H1 (cell line): ENCODE results near the gene WDR91. TPM values are rescaled to one million over a fixed set of nuclear protein-coding genes. Genes with fewer than 3 reads are reported as not detected.

Experiments used
- CTCF ChIA-PET: fragments of 300-600 bp; sonication (Branson Sonifier 250); formaldehyde crosslinking; loops from one replicate; lab custom pipeline; 2021; ENCODE audit not compliant: partially characterized antibody; lab: Charles Lee
- POLR2A ChIA-PET: fragments of 300-600 bp; sonication (Branson Sonifier 250); formaldehyde crosslinking; loops from one replicate; lab custom pipeline; 2021; ENCODE audit warnings: inconsistent platforms; ENCODE audit not compliant: partially characterized antibody; lab: Charles Lee
- DNase-seq, 2 experiments: peaks; one replicate each; pipeline versions ENCODE4 v3.0.0 to v3.0.0-alpha.2; 2010 to 2022; ENCODE audit warnings: low spot score in 2 of 2, low read depth in 1 of 2, mixed read lengths in 1 of 2
- FAIRE-seq: peaks from 2 replicates; lab custom pipeline; 2011; peaks lifted over from hg19 to GRCh38; lab: Jason Lieb, UNC
- H2AFZ ChIP-seq: 2 replicates; pipeline ENCODE4 v1.8.1; 2012; ENCODE audit warnings: low read length, inconsistent platforms
- H2AK5ac ChIP-seq: 2 replicates; pipeline ENCODE4 v1.6.1; 2013; ENCODE audit warnings: low read depth, low read length
- H2BK120ac ChIP-seq: replicated peaks from 2 replicates; pipeline ENCODE3; 2013; ENCODE audit warnings: low read depth, low read length, inconsistent platforms
- H2BK12ac ChIP-seq: 2 replicates; pipeline ENCODE4 v1.6.1; 2013; ENCODE audit warnings: low read depth, low read length
- H2BK15ac ChIP-seq: 2 replicates; pipeline ENCODE4 v1.6.1; 2013; ENCODE audit warnings: low read length
- H2BK20ac ChIP-seq: 2 replicates; pipeline ENCODE4 v1.6.1; 2013; ENCODE audit warnings: low read length
- H2BK5ac ChIP-seq: 2 replicates; pipeline ENCODE4 v1.6.1; 2013; ENCODE audit warnings: low read depth, low read length
- H3K14ac ChIP-seq: 2 replicates; pipeline ENCODE4 v1.6.1; 2013; ENCODE audit warnings: inconsistent platforms; ENCODE audit not compliant: insufficient read length
- H3K18ac ChIP-seq: 2 replicates; pipeline ENCODE4 v1.6.1; 2013; ENCODE audit warnings: low read length; ENCODE audit errors: extremely low read depth
- H3K23ac ChIP-seq: 2 replicates; pipeline ENCODE4 v1.6.1; 2013; ENCODE audit warnings: inconsistent platforms; ENCODE audit not compliant: insufficient read length
- H3K23me2 ChIP-seq: 2 replicates; pipeline ENCODE4 v1.6.1; 2013; ENCODE audit warnings: low read depth, low read length
- H3K27ac ChIP-seq: 2 replicates; pipeline ENCODE4 v1.6.1; 2011; ENCODE audit warnings: low read depth, low read length, inconsistent platforms
- H3K27me3 ChIP-seq, 4 experiments: replicated peaks in 1 of 4; 1 replicate in 1 of 4; 2 replicates in 3 of 4; pipeline versions ENCODE4 v1.6.1 to v1.8.1; 2011 to 2013; ENCODE audit warnings: low read length in 3 of 4, mild to moderate bottlenecking in 3 of 4, inconsistent platforms in 2 of 4, mixed read lengths in 2 of 4, moderate library complexity in 1 of 4; ENCODE audit not compliant: control insufficient read depth in 3 of 4, insufficient read depth in 3 of 4; ENCODE audit errors: extremely low read depth in 1 of 4
- H3K36me3 ChIP-seq, 4 experiments: 2 replicates each; pipeline versions ENCODE4 v1.6.1 to v1.8.1; 2011 to 2013; ENCODE audit warnings: mild to moderate bottlenecking in 4 of 4, low read length in 3 of 4, moderate library complexity in 2 of 4, control low read depth in 1 of 4, inconsistent platforms in 1 of 4; ENCODE audit not compliant: insufficient read depth in 4 of 4, control insufficient read depth in 2 of 4
- H3K4ac ChIP-seq: replicated peaks from 2 replicates; pipeline ENCODE3; 2013; ENCODE audit warnings: low read length, low read depth, mixed read lengths, inconsistent platforms; ENCODE audit not compliant: insufficient read length
- H3K4me1 ChIP-seq, 4 experiments: replicated peaks in 1 of 4; 1 replicate in 1 of 4; 2 replicates in 3 of 4; pipeline versions ENCODE4 v1.6.1 to v1.8.1; 2011 to 2013; ENCODE audit warnings: low read length in 3 of 4, inconsistent platforms in 2 of 4, mixed read lengths in 1 of 4; ENCODE audit not compliant: insufficient read depth in 4 of 4, control insufficient read depth in 3 of 4
- H3K4me2 ChIP-seq, 2 experiments: 2 replicates each; pipeline versions ENCODE4 v1.6.1 to v1.8.1; 2011 to 2013; ENCODE audit warnings: low read depth in 2 of 2, low read length in 2 of 2, control low read depth in 1 of 2, inconsistent platforms in 1 of 2, mild to moderate bottlenecking in 1 of 2; ENCODE audit not compliant: insufficient read depth in 1 of 2
- H3K4me3 ChIP-seq, 4 experiments: fragments of 200-600, 300-600 bp in 1 of 4; sonication (generic), shearing (Covaris generic), sonication (Bioruptor Twin) in 1 of 4; 2 replicates each; pipeline versions ENCODE4 v1.5.1 to v1.8.1; 2011 to 2016; ENCODE audit warnings: low read length in 4 of 4, low read depth in 3 of 4, control low read depth in 2 of 4, inconsistent platforms in 2 of 4, mild to moderate bottlenecking in 2 of 4, mixed read lengths in 1 of 4, moderate library complexity in 1 of 4; ENCODE audit not compliant: insufficient read depth in 2 of 4; ENCODE audit errors: extremely low read depth in 1 of 4
- H3K56ac ChIP-seq: replicated peaks from 2 replicates; pipeline ENCODE3; 2013; ENCODE audit warnings: low read depth, mild to moderate bottlenecking, mixed read lengths, low read length, inconsistent platforms; ENCODE audit not compliant: insufficient read length
- H3K79me1 ChIP-seq: 2 replicates; pipeline ENCODE4 v1.6.1; 2013; ENCODE audit warnings: low read depth, low read length, control low read depth
- H3K79me2 ChIP-seq, 2 experiments: 2 replicates each; pipeline versions ENCODE4 v1.6.1 to v1.8.1; 2012 to 2013; ENCODE audit warnings: low read length in 2 of 2, mild to moderate bottlenecking in 2 of 2, inconsistent platforms in 1 of 2; ENCODE audit not compliant: insufficient read depth in 2 of 2, control insufficient read depth in 1 of 2
- H3K9ac ChIP-seq, 4 experiments: replicated peaks in 1 of 4; 1 replicate in 1 of 4; 2 replicates in 3 of 4; pipeline versions ENCODE4 v1.6.1 to v1.8.1; 2011 to 2013; ENCODE audit warnings: low read depth in 3 of 4, low read length in 3 of 4, control low read depth in 2 of 4, mild to moderate bottlenecking in 2 of 4, moderate library complexity in 2 of 4, inconsistent platforms in 1 of 4; ENCODE audit errors: extremely low read depth in 1 of 4
- H3K9me3 ChIP-seq, 2 experiments: 2 replicates each; pipeline versions ENCODE4 v1.6.1 to v1.8.1; 2012 to 2013; ENCODE audit warnings: mild to moderate bottlenecking in 2 of 2, moderate library complexity in 2 of 2, control low read depth in 1 of 2, inconsistent platforms in 1 of 2, low read depth in 1 of 2, low read length in 1 of 2, mixed read lengths in 1 of 2; ENCODE audit not compliant: insufficient read depth in 2 of 2
- H4K20me1 ChIP-seq, 2 experiments: replicated peaks in 1 of 2; 2 replicates each; pipeline versions ENCODE3 to v1.8.1; 2011 to 2013; ENCODE audit warnings: inconsistent platforms in 2 of 2, low read length in 2 of 2, mild to moderate bottlenecking in 1 of 2; ENCODE audit not compliant: insufficient read depth in 2 of 2, control insufficient read depth in 1 of 2
- H4K5ac ChIP-seq: 2 replicates; pipeline ENCODE4 v1.6.1; 2013; ENCODE audit warnings: low read length, low read depth, mixed read lengths, inconsistent platforms; ENCODE audit not compliant: insufficient read length
- H4K8ac ChIP-seq: 2 replicates; pipeline ENCODE4 v1.8.0; 2013; ENCODE audit warnings: mild to moderate bottlenecking, moderate library complexity, low read length, inconsistent platforms; ENCODE audit not compliant: insufficient read depth; ENCODE audit errors: extremely low read depth
- H4K91ac ChIP-seq: replicated peaks from 2 replicates; pipeline ENCODE3; 2013; ENCODE audit warnings: low read length, mixed read lengths, inconsistent platforms; ENCODE audit not compliant: insufficient read length
- BACH1 ChIP-seq: IDR thresholded peaks from 2 replicates; pipeline ENCODE4 v1.6.1; 2012; ENCODE audit warnings: low read length, improper control_type of control experiment
- FOSL1 ChIP-seq: IDR thresholded peaks from 2 replicates; pipeline ENCODE4 v1.6.1; 2011; ENCODE audit warnings: mild to moderate bottlenecking, low read depth, low read length, moderate library complexity; ENCODE audit not compliant: insufficient read depth
- HDAC6 ChIP-seq: IDR thresholded peaks from one replicate; pipeline ENCODE4 v1.7.1; 2012; ENCODE audit warnings: low read depth, mild to moderate bottlenecking, inconsistent platforms, low read length, moderate library complexity
- PHF8 ChIP-seq: fragments of 200-600 bp; sonication (generic); conservative IDR thresholded peaks from 2 replicates; pipeline ENCODE4 v1.7.1; 2012; ENCODE audit warnings: low read depth, mild to moderate bottlenecking, inconsistent platforms, low read length, moderate library complexity
- POU5F1 ChIP-seq: IDR thresholded peaks from 2 replicates; pipeline ENCODE4 v1.6.1; 2011; ENCODE audit warnings: low read depth, mild to moderate bottlenecking, low read length, moderate library complexity
- SIRT6 ChIP-seq: IDR thresholded peaks from one replicate; pipeline ENCODE4 v1.7.1; 2012; ENCODE audit warnings: low read length, inconsistent platforms
- TAF7 ChIP-seq: optimal IDR thresholded peaks from 2 replicates; pipeline ENCODE3; 2011; ENCODE audit warnings: low read depth, mild to moderate bottlenecking, inconsistent platforms, low read length, moderate library complexity, borderline replicate concordance
- WGBS, 2 experiments: shearing (Covaris generic) in 1 of 2; methylation state at CpG; one replicate each; pipeline versions ENCODE4 v1.1.6 to v1.1.7; 2013 to 2015; ENCODE audit warnings: low lambda C conversion rate in 2 of 2, mixed read lengths in 2 of 2, inconsistent platforms in 1 of 2, low coverage in 1 of 2, missing lambda C conversion rate in 1 of 2; ENCODE audit not compliant: insufficient replicate concordance in 2 of 2, insufficient coverage in 1 of 2, insufficient read length in 1 of 2; ENCODE audit errors: extremely low coverage in 1 of 2, missing lambda C conversion rate in 1 of 2; 5-methylcytosine and 5-hydroxymethylcytosine counted together
- polyA plus RNA-seq, 7 experiments: library from polyadenylated mRNA; depleted of rRNA in 3 of 7; stranded (reverse) in 5 of 7; unstranded in 2 of 7; fragments of >200 nt in 5 of 7; fragments of 200-250 nt in 2 of 7; gene quantifications; 1 replicate in 5 of 7; 2 replicates in 1 of 7; 4 replicates in 1 of 7; pipeline versions ENCODE4 v1.2.1 to v1.2.3, GENCODE V29; 2011 to 2013; ENCODE audit warnings: missing spikeins in 2 of 7, mixed read lengths in 2 of 7
- total RNA-seq: library from RNA; stranded (reverse); fragmentation: NEBNext Ultra II Directional; extraction: Animal tissue kit (Norgen Biotek cat#: 25700); gene quantifications from 2 replicates; pipeline ENCODE4 v1.2.1, GENCODE V29; 2021

WDR91 gene
- total and polyA plus RNA-seq, 2 of the 8 experiments (the other 6 are each of a cell fraction or from before 2014, with no cell fraction given), result 8.2 to 14.7 TPM

DNA sequence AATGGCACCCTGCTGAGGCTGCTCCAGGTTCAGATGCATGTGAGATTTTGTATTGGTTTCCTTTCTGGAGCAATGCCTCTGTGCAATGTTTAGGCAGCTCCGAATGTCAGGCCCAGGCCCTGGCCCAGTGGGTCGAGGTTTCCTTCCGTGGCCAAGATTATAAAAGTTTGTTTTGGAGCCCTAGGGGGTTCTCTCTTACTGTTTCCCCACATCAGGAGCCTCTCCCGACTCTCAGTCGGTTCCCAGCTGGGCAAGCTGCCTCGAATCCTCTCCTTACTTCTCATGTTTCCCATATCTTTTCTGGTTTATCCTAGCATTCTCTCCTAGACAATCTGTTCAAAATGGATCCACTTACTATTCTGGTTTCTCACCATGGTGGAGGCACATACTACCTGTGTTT is 52.5 kb downstream of the WDR91 start:
- H4K91ac ChIP-seq, result no peak overlapping the region
- 0 out of 7 replicates have a peak, but pooled peaks cover 0 to 2% (median 0%) of the 10 kb centered on the region in 4 experiments for H3K4me1 ChIP-seq
- H3K27ac ChIP-seq, result no peak overlapping the region
- no peak overlapping the region for H2BK120ac ChIP-seq
- no peak overlapping the region for H2AK5ac ChIP-seq
- H3K56ac ChIP-seq, result no peak overlapping the region
- no peak overlapping the region for H3K4ac ChIP-seq
- H3K9ac ChIP-seq, result no peak overlapping the region
- H4K8ac ChIP-seq, result no peak overlapping the region
- no peak for FAIRE-seq
- CTCF ChIA-PET, result interaction anchor here (3.5 kb wide), 1 partner anchor 10 kb away, joined by 12 read pairs; no protein-coding TSS in a partner anchor
- no peak overlapping the region for H2AFZ ChIP-seq
- no peak overlapping the region for H2BK20ac ChIP-seq
- no peak overlapping the region for H3K4me3 ChIP-seq
- no peak for DNase-seq
- no peaks in the 10 kb centered on the region for H3K23me2 ChIP-seq
- TF ChIP-seq TAF7 (no peak), FOSL1 (no peak), POU5F1 (no peak), SIRT6 (no peak), HDAC6 (no peak), PHF8 (no peak), BACH1 (no peak)
- no peaks in the 10 kb centered on the region for H3K79me2 ChIP-seq
- H3K36me3 ChIP-seq, result peaks cover 0 to 7% (median 3%) of the 10 kb centered on the region in 4 experiments; a peak in 4 of 8 replicates
- no peak overlapping the region for H2BK5ac ChIP-seq
- POLR2A ChIA-PET, result interaction anchor here (1.4 to 5.7 kb wide), 2 partner anchors 11 kb away, joined by 4 to 32 read pairs; partner anchors contain the start of genes CYREN and TMEM140
- H3K18ac ChIP-seq, result no peak overlapping the region
- peaks cover 22 to 25% of the 10 kb centered on the region in 2 experiments for H3K9me3 ChIP-seq
- H3K23ac ChIP-seq, result no peak overlapping the region
- no peaks in the 10 kb centered on the region; the same call in 1 of the 2 replicates for H3K79me1 ChIP-seq
- H4K5ac ChIP-seq, result no peak overlapping the region
- no peak overlapping the region for H2BK15ac ChIP-seq
- 88% methylated on average over 6 of the region's 6 CpGs; no CpG with 5 or more reads in 1 of the 2 experiments for WGBS, 2 experiments
- no peak overlapping the region for H2BK12ac ChIP-seq
- H3K27me3 ChIP-seq, result no peaks in the 10 kb centered on the region
- no peak overlapping the region for H3K14ac ChIP-seq
- no peak overlapping the region for H3K4me2 ChIP-seq
- no peaks in the 10 kb centered on the region for H4K20me1 ChIP-seq
